ENCODE measurements around the gene MTG1.

DNA sequence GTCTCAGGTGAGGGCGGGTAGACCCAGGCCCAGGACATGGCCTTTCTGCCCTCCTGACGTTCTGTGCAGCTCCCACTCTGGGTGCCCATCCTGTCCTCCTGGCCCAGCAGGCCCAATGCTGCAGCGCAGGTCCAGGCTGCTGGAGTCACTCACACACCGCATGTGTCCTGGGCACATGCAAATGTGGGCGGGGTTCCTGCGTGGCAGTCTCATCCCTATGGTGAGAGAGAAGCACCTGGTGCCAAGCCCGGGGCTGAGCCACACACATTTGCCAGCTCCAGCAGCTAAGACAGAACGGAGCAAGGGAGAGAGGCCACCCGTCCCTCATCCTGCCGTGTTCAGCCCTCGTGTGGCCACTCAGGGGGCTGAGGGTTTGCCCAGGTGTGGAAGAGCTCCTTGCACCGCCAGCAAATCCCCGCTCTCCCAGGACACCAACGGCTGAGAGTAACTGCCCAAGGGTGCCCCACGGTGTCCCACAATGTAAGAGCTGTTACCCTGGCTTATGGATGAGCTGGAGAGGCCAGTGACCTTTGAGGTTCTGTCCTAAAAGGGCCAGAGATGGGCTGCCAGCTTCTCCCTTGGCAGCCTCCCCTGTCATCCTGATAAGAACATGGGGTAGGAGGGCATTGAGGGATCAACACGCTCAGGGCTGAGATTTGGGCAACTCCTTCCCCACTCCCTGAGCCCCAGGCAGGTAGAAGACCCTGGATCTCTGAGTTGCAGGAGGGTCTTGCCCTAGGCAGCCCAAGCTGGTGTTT lies 40.6 kb upstream of the MTG1 start:
- TF ChIP-seq POLR2A (IDR thresholded peaks at IDR 0.05; ENCODE audit: low read length): no peak
- TF ChIP-seq GATA1 (IDR thresholded peaks at IDR 0.05; ENCODE audit: low read depth, low read length): no peak

Data from erythroblast (primary cell).